Activated CD8-positive, alpha-beta memory T cell treated with anti-CD3 and anti-CD28 coated beads for 24 hours (primary cell): ENCODE results near the gene AMHR2.
"Not testable (repeated sequence)": the region's sequence is repeated elsewhere in the genome, so short reads cannot be mapped to it uniquely, and the experiment has no call there.

Experiments used
- DNase-seq: peaks from one replicate; pipeline ENCODE4 v3.0.0-alpha.2; 2020

The AMHR2 gene

GRCh38 chr12:53415752-53416389 lies 7.8 kb upstream of the AMHR2 start:
- DNase-seq = not testable (repeated sequence)

- not testable (repeated sequence) for DNase-seq
Measured at GRCh38 chr12:53417291-53417816, 6.3 kb upstream of the AMHR2 start.

GRCh38 chr12:53418221-53418620 lies 5.4 kb upstream of the AMHR2 start:
- no peak for DNase-seq

- DNase-seq = no peak
Measured at GRCh38 chr12:53419756-53420155, 3.9 kb upstream of the AMHR2 start.

GRCh38 chr12:53422247-53422646 lies 1.4 kb upstream of the AMHR2 start:
- not testable (repeated sequence) for DNase-seq

GRCh38 chr12:53424626-53425514 lies 1.2 kb downstream of the AMHR2 start:
- no peak for DNase-seq

GRCh38 chr12:53425515-53426150 lies 2.0 kb downstream of the AMHR2 start:
- DNase-seq = no peak

- DNase-seq = no peak
Measured at GRCh38 chr12:53427905-53428594, 4.4 kb downstream of the AMHR2 start.

- no peak for DNase-seq
Measured at GRCh38 chr12:53428741-53429140, 5.1 kb downstream of the AMHR2 start.

- no peak for DNase-seq
Measured at GRCh38 chr12:53430116-53430515, 6.5 kb downstream of the AMHR2 start.

GRCh38 chr12:53431187-53431586 lies 7.5 kb downstream of the AMHR2 start:
- no peak for DNase-seq

GRCh38 chr12:53435326-53435725 lies 11.7 kb downstream of the AMHR2 start:
- DNase-seq = not testable (repeated sequence)

- not testable (repeated sequence) for DNase-seq
Measured at GRCh38 chr12:53439582-53439981, 15.9 kb downstream of the AMHR2 start.

- peak; percentile 97 for DNase-seq
Measured at GRCh38 chr12:53441040-53441833, 17.6 kb downstream of the AMHR2 start, which contains the start of gene PRR13. TSS of gene PRR13 (plus strand) at chr12:53441734. CDS start at chr12:53442715, 981 bp downstream.

- no peak for DNase-seq
Measured at GRCh38 chr12:53443955-53444354, 20.3 kb downstream of the AMHR2 start.

GRCh38 chr12:53444593-53445325 lies 21.1 kb downstream of the AMHR2 start:
- DNase-seq = not testable (repeated sequence)

- DNase-seq = no peak
Measured at GRCh38 chr12:53450936-53451335, 27.3 kb downstream of the AMHR2 start.

- DNase-seq = peak; percentile 96
Measured at GRCh38 chr12:53451661-53452158, 28.1 kb downstream of the AMHR2 start, which contains the start of gene PCBP2. TSS of gene PCBP2 (plus strand) at chr12:53452102. CDS start at chr12:53454801, 2,699 bp downstream.

GRCh38 chr12:53452159-53453077 lies 28.8 kb downstream of the AMHR2 start:
- DNase-seq = peak; percentile 93
